Dedifferentiated amniotic fluid mesenchymal stem cell (primary cell): ENCODE measurements around the gene RBPJL.
A peak's percentile ranks its signal among the peaks of the same experiment; 100 is the strongest.
"Not testable (repeated sequence)": the region's sequence is repeated elsewhere in the genome, so short reads cannot be mapped to it uniquely, and the experiment has no call there.

Experiments
- DNase-seq: peaks from one replicate; pipeline ENCODE4 v3.0.0-alpha.2; 2016; ENCODE audit errors: extremely low spot score

Gene RBPJL

DNA sequence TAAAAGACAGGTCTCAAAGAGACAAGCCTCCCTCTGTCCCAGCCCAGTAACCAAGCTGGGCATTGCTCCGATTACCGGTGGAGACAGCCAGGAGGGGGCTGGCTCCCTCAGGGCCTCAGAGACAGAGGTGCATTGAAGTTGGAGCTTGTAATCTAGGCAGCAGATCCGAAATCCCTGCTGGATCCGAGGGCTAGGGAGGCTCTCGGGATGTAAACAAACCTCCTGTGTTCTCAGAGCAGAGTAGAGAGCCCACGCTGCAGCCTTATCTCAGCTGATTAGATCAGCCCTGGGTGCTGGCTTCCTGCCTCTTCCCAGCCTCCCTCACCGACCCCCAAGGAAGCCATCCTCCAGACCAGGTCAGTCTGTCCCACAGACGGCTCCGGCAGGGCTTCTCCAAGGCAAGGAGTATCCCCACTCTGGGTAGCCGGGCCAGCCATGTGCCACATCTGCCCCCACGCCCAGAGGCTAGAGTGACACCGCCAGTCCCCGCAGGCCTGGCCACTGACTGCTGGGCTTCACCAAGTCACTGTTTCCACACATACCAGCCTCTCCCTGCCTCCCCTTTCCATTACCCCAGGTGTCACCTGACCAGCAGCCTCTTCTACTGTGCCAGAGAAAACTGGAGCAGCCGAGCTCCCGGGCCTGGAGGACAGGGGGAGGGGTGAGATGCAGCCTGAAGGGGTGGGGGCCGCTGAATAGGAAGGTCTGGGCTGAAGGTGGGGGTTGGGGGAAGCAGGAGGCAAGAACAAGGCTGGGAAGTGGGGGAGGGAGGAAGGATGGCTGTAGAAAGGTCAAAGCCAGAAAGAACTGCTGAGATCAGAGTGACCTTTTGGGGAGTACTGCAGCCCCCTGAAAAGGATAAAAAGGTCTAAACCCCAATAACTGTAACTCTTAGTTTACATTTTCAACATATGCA is 35.6 kb downstream of the RBPJL start:
- DNase-seq = no peak

- DNase-seq = no peak
Measured at GRCh38 chr20:45342855-45343531, 36.4 kb downstream of the RBPJL start.

GRCh38 chr20:45343532-45344167 is 37.0 kb downstream of the RBPJL start:
- no peak for DNase-seq

GRCh38 chr20:45344168-45344860 is 37.7 kb downstream of the RBPJL start:
- DNase-seq = peak; percentile 83

DNA sequence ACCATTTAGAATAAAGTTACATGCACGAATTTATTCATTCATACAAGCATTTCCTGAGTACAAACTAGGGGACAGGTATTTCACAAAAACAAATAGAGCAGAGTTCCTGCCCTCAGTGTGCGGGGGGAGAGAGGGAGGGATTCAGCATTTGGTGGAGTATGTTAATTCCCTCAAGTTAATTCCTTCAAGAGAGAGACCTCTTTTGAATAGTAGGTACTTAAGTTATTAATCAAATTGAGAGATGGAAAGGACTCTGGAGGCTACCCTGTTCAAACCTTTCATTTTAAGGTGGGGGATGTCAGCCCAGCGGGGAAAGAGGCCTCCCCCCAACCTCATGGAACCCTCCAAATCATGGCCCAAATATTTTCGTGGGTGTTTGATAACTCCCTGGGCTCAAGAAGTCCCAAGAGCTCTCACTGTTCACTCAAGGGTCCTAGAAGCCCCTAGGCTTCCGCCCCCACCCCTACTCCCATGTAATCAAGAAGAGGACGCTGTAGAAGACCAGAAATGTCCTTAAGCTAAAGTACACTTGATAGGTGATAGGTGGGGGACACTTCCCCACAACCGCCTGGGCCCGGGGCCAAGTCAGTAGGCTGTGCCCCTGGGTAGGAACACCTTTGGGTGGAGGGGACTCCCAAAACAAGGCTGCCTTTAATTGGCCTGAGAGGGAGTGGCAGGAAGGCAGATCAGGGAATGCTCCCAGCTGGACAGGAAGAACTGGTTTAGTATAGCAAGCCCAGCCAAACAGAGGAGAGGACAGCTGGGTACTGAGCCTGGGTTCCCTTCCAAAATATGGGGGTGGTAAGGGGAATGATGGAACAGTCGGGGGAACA is 38.7 kb downstream of the RBPJL start:
- DNase-seq = no peak

DNA sequence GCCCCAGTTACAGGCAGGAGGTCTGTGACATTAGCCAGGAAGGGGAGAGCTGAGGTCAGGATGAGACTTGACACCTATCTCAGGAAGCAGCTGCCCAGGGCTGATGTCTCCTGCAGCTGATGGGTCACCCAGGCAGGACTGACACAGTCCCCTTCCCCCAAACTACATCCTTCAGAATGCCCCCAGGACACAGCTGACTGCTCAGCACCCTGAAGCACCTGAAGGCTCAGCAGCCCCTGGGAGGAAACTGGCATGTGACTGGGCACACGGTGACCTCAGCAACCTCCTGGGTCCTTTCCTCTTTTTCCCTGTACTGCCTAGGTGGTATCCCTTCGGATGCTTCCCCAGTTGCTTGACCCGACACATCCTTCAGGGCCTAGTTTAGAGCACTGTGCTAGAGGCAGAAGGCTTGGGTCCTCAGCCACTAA is 39.7 kb downstream of the RBPJL start:
- DNase-seq = no peak

- DNase-seq = no peak
Measured at GRCh38 chr20:45346851-45347250, 40.2 kb downstream of the RBPJL start.

DNA sequence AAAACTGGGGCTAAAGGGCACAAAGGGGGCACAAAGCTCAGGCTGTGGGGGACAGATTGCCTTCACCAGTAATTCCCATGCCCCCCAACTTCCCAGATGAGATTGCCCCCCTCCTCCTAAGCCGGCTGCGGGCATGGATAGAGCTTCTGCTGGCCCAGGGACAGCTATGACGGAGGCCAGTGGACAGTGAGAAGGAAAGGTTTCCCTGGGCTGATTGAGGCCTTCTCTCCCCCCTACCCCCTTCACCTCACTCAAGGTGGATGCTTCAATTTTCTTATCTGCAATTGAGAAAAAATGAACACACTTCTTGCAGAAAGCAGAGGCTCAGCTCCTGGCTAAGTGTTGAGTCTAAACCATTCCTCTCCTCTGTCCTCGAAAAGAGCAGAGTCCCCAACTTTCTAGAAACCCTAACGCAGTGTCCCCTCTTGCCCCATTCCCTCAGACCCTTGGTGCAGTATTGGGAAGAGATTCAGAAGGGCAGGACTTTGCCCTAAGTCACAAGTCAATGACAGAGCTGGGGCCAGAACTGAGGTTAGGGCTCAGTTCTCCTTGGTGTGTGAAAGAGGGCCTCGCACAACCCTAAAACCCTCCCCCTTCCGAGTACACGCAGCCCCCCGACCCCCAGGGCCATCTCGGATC is 40.8 kb downstream of the RBPJL start:
- DNase-seq = no peak

DNA sequence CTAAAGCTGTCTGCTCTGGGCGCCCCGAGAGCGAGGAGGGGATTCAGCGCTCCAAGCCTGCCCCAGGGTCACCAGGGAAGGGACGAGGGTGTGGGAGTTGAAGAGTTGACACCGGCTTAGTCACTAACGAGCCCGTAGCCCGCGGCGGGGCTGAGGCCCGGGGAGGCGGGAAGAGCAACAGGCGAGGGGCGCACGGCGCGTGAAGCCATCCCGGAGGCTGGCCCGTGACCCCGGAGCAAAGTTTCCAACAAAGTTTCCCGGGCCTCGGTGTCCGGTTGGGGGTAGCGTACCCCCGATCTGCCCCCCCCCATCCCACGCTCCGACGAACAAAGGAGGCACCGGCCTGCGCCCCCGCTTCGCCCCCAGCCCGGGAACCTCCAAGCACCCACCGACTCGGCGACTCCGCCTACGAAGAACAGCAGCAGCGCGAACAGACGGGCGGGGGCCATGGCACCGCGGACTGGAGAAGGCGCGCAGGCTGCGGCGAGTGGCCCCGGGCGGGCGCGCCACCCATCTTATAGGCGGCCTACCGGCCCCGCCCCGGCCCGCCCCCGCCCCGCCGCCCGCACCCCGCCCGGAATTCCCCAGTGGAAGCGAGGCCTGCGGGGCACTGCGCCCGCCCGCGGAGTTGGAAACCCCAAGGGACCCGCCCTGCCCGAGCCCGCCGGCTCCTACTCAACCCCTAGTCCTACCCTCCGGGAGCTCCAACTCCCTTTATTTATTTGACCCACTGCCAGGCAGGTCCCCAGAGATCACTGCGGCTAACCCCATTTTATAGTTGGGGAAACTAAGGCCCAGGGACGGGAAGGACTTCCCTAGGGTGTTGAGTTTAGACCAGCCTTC is 41.5 kb downstream of the RBPJL start, which contains the start of gene SDC4:
Gene SDC4 (minus strand): TSS at position 489 of the 843 bp plus-strand sequence. CDS start 40 bp downstream, at position 449.
- DNase-seq = peak; percentile 47

GRCh38 chr20:45350217-45350616 is 43.6 kb downstream of the RBPJL start:
- no peak for DNase-seq

- DNase-seq = not testable (repeated sequence)
Measured at GRCh38 chr20:45350795-45351194, 44.2 kb downstream of the RBPJL start.

DNA sequence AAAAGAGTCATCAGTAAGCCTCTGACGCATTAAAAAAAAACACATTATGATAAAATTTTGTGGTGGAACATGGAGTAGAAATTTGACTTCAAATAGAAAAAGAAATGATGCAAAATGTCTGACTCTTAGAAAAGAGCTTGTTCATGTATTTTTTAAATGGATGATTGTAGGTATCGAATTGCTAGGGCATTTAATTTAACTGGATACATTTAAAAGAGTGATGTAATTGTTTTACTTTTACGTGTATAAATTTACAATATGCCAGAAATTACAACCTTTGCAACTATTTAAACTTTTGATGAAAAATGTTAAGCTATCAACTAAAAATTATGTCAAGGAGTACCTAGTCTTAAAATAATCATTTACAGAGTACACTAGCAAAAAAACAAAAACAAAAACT is 46.1 kb downstream of the RBPJL start:
- DNase-seq = no peak

- no peak for DNase-seq
Measured at GRCh38 chr20:45353746-45354145, 47.1 kb downstream of the RBPJL start.

GRCh38 chr20:45354423-45355208 is 48.0 kb downstream of the RBPJL start:
- no peak for DNase-seq

DNA sequence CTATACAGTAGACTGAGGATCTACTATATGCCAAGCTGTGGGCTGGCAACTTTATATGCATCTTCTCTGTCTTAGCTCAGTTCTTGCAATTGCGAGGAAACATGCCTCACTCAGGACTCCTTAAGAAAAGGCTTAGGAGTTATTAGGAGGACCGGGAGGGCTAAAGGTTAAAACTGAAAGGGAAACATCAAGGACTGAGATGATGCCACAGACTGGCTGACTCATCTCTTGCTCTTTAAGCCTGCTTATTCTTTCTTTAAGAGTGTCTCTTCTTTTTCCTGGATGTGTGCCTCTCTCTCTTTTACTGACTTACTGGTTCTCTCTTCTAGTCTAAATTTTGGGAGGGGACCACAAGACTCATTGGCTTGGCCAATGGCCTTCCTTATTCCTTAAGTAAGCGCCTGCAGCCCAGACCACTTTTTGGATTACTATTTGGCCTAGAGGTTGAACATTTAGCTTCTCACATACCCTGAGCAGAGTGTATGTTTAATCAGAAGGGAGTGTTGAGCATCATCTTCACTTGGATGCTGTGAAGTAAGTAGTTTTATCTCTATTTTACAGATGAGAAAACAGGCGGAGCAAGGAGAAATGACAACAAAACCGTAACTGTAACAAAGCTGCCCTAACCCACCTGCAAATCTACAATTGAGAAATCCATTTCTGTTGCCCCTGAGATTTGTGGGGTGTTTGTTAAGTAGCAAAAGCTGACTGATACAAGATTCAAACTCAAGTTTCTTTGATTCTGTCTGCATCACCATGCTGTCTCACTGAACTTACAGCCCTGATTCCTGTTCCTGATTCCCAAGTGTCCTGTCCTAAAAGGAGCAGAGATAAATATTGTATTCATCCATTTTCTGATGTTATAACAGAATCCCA is 48.8 kb downstream of the RBPJL start:
- DNase-seq = no peak

DNA sequence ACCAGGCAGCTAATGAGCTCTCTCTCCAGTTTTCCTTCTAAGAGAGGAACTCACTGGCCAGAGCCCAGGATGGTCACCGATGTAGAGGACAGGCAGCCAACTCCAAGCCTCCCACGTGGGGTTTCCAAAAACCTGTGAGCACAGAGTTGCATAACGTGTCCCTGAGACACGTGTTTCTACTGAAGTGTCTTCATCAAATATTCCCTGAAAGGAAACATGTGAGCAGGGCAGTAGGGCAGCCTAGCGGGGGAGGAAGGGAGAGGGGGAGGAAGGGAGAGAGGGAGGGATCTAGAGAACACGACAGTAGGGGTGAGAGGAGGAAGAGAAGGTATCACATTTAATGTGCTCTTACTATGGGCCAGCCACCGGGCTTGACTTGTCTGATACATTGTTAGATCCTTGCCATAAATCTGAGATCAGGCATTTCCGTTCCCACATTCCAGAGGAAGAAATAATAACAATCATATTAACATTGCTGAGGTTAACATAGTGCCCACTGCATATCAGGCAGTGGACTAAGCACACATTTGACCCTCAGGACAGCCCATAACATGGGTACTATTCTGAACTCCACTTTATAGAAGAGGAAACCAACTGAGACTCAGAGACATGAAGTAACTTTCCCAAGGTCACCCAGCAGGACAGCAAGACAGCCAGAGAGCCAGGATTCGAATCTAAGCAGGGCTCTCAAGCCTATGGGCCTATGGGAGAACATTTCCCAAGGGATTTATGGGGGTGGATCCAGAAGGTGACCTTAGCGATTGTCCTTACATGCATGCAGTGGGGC is 51.8 kb downstream of the RBPJL start:
- peak; percentile 33 for DNase-seq

DNA sequence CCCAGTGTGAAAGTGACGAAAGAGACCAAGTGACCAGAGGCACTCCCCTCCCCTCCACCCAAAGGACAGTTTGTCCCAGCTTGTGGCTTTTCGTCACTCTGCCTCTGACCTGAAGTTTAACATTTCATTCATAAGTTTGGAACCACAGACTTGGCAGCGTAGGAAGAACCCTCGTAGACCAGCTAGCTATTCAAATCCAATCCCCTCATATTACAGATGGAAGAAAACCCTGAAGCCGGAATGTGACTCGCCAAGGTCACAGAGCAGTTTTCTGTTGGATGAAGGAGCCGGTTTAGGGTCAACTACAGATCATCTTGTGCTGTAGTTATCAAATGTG is 52.4 kb downstream of the RBPJL start:
- DNase-seq = no peak
